Uterus (tissue), 4 donors: ENCODE measurements around the gene GPR160. TPM values are rescaled to one million over a fixed set of nuclear protein-coding genes. Genes with fewer than 3 reads are reported as not detected.

Experiments used
- DNase-seq, 2 donors: peaks; one replicate each; pipeline ENCODE4 v3.0.0-alpha.2; 2019 to 2020
- H3K27ac ChIP-seq, 2 donors: fragments of 200-600 bp; sonication (generic); 1 replicate in 1 of 2; 2 replicates in 1 of 2; pipeline ENCODE4 v1.5.1; 2016 to 2018
- H3K27me3 ChIP-seq, 2 donors: fragments of 200-600 bp; sonication (generic); one replicate each; pipeline ENCODE4 v1.5.1; 2018 to 2019; ENCODE audit warnings: control low read depth in 1 of 2
- H3K36me3 ChIP-seq, 2 donors: fragments of 200-600 bp; sonication (generic); one replicate each; pipeline ENCODE4 v1.5.1; 2019; ENCODE audit warnings: control low read depth in 1 of 2
- H3K4me1 ChIP-seq, 2 donors: fragments of 200-600 bp; sonication (generic); one replicate each; pipeline ENCODE4 v1.5.1; 2018 to 2019; ENCODE audit warnings: control low read depth in 1 of 2
- H3K4me3 ChIP-seq, 2 donors: fragments of 200-600 bp; sonication (generic); 1 replicate in 1 of 2; 2 replicates in 1 of 2; pipeline ENCODE4 v1.5.1; 2018 to 2019; ENCODE audit warnings: mild to moderate bottlenecking in 1 of 2
- H3K9me3 ChIP-seq, 2 donors: fragments of 200-600 bp; sonication (generic); one replicate each; pipeline ENCODE4 v1.5.1; 2019; ENCODE audit warnings: control low read depth in 1 of 2
- POLR2A ChIP-seq, 2 donors: fragments of 450-650 bp; IDR thresholded peaks; one replicate each; pipeline ENCODE4 v1.6.1; 2016; ENCODE audit warnings: antibody characterized with exemption in 2 of 2, mild to moderate bottlenecking in 1 of 2, moderate library complexity in 1 of 2
- intact Hi-C: fragments of 100-400 bp; cut with DNase I; formaldehyde crosslinking; loops from one replicate; pipeline ENCODE4 v1.15.1; 2023; ENCODE audit warnings: low total_unique reads
- total RNA-seq, 4 donors: library from RNA; depleted of rRNA in 3 of 4; stranded (reverse); fragments of >200 nt in 3 of 4; gene quantifications; one replicate each; pipeline versions ENCODE4 v1.1.0 to v1.2.4, GENCODE V29; 2014 to 2023
- TF ChIP-seq, protein P1 (sequence below), 4 experiments: fragments of 200-600 bp in 2 of 4; fragments of 450-650 bp in 2 of 4; sonication (generic) in 2 of 4; IDR thresholded peaks; one replicate each; pipeline ENCODE4 v1.5.1; 2016 to 2019; ENCODE audit warnings: antibody characterized with exemption in 4 of 4, mild to moderate bottlenecking in 2 of 4, moderate library complexity in 1 of 4
- donor health status: DM: yes; HTN: yes; CAD: no.

The GPR160 gene
- total RNA-seq, 4 donors from 2014 or later = 2.6 to 21.0 (median 8.6) TPM; not detected in 1

- Histone ChIP-seq H3K27ac (no peak overlapping the region), H3K9me3 (no peaks in the 10 kb centered on the region), H3K4me3 (no peak overlapping the region), H3K4me1 (no peaks in the 10 kb centered on the region), H3K27me3 (no peaks in the 10 kb centered on the region), H3K36me3 (no peaks in the 10 kb centered on the region)
- intact Hi-C loops = no loop called here
- TF ChIP-seq, protein P1, sequence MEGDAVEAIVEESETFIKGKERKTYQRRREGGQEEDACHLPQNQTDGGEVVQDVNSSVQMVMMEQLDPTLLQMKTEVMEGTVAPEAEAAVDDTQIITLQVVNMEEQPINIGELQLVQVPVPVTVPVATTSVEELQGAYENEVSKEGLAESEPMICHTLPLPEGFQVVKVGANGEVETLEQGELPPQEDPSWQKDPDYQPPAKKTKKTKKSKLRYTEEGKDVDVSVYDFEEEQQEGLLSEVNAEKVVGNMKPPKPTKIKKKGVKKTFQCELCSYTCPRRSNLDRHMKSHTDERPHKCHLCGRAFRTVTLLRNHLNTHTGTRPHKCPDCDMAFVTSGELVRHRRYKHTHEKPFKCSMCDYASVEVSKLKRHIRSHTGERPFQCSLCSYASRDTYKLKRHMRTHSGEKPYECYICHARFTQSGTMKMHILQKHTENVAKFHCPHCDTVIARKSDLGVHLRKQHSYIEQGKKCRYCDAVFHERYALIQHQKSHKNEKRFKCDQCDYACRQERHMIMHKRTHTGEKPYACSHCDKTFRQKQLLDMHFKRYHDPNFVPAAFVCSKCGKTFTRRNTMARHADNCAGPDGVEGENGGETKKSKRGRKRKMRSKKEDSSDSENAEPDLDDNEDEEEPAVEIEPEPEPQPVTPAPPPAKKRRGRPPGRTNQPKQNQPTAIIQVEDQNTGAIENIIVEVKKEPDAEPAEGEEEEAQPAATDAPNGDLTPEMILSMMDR (IDR thresholded peaks at IDR 0.05) = no peak
- no peak for DNase-seq
These were observed 44.0 kb upstream of the GPR160 start for GRCh38 chr3:169993761-169994160.

- no peaks in the 10 kb centered on the region for H3K4me1 ChIP-seq
- H3K4me3 ChIP-seq = no peak overlapping the region
- H3K36me3 ChIP-seq = no peaks in the 10 kb centered on the region
- no peaks in the 10 kb centered on the region for H3K27me3 ChIP-seq
- intact Hi-C loops = no loop called here
- no peak for DNase-seq
- H3K9me3 ChIP-seq = no peaks in the 10 kb centered on the region
- TF ChIP-seq, protein P1 (IDR thresholded peaks at IDR 0.05) = no peak
- TF ChIP-seq POLR2A (IDR thresholded peaks at IDR 0.05) = no peak
- H3K27ac ChIP-seq = no peak overlapping the region
These were observed 41.7 kb upstream of the GPR160 start for GRCh38 chr3:169996063-169996462.

GRCh38 chr3:169998668-169999131 lies 39.1 kb upstream of the GPR160 start:
- H3K9me3 ChIP-seq = no peaks in the 10 kb centered on the region
- H3K27ac ChIP-seq = no peak overlapping the region
- H3K4me3 ChIP-seq = no peak overlapping the region
- H3K27me3 ChIP-seq = no peaks in the 10 kb centered on the region
- no peak for DNase-seq
- TF ChIP-seq, protein P1 (IDR thresholded peaks at IDR 0.05) = no peak
- no peak for TF ChIP-seq POLR2A (IDR thresholded peaks at IDR 0.05)
- no peaks in the 10 kb centered on the region for H3K4me1 ChIP-seq
- H3K36me3 ChIP-seq = no peaks in the 10 kb centered on the region
- intact Hi-C loops = no loop called here

GRCh38 chr3:169999433-169999832 lies 38.4 kb upstream of the GPR160 start:
- Histone ChIP-seq H3K27me3 (no peaks in the 10 kb centered on the region), H3K9me3 (no peaks in the 10 kb centered on the region), H3K4me3 (no peak overlapping the region), H3K36me3 (no peaks in the 10 kb centered on the region), H3K4me1 (no peaks in the 10 kb centered on the region), H3K27ac (no peak overlapping the region)
- intact Hi-C loops = no loop called here
- DNase-seq = no peak
- no peak for TF ChIP-seq POLR2A (IDR thresholded peaks at IDR 0.05)
- TF ChIP-seq, protein P1 (IDR thresholded peaks at IDR 0.05) = no peak

GRCh38 chr3:170000051-170000450 lies 37.7 kb upstream of the GPR160 start:
- no peaks in the 10 kb centered on the region for H3K4me1 ChIP-seq
- no peak overlapping the region for H3K27ac ChIP-seq
- H3K4me3 ChIP-seq = no peak overlapping the region
- DNase-seq = no peak
- TF ChIP-seq, protein P1 (IDR thresholded peaks at IDR 0.05) = no peak
- no peak for TF ChIP-seq POLR2A (IDR thresholded peaks at IDR 0.05)
- no peaks in the 10 kb centered on the region for H3K36me3 ChIP-seq
- no peaks in the 10 kb centered on the region for H3K27me3 ChIP-seq
- intact Hi-C loops = loop anchor here (10.0 kb wide), 1 partner anchor 445 kb away; no protein-coding TSS in a partner anchor
- no peaks in the 10 kb centered on the region for H3K9me3 ChIP-seq
